HL-60/S4 treated with retinoic acid at 250 ng/mL for 4 days and 3 days (cell line): ENCODE results near the gene CCER1.
"Not testable (repeated sequence)": the region's sequence is repeated elsewhere in the genome, so short reads cannot be mapped to it uniquely, and the experiment has no call there.

Experiments used
- in situ Hi-C: fragments of 300-500 bp; cut with MboI; formaldehyde crosslinking; loops from 2 replicates; pipeline ENCODE4 v1.7.0; 2022; ENCODE audit warnings: low sequenced_read_pairs

Gene CCER1, protein sequence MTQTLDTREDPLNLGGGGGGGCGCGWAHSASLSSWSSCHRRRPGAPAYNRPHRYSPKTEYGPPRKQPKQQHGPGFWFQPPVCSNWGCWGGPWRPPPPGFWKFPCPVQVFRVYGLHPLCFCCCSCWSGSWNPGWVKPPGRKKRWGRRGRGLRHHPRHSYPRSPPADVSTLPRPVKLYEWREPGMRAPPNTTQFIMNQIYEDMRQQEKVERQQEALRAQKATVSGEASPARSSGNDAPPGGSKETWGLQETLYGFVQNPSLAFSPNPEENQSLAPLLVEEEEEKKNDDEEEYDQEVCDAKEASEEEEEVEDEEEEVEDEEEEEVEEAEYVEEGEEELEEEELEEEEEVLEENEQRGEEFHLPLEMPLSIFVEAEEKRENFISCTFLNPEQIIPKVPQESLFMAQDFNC

GRCh38 chr12:90954921-90955320 lies at the start of gene CCER1:
CCER1 (minus strand) TSS chr12:90955176; CDS start chr12:90954742, 434 bp downstream.
- in situ Hi-C loops: no loop called here

GRCh38 chr12:91003737-91004136 lies 48.8 kb upstream of the CCER1 start:
- in situ Hi-C loops: no loop called here

GRCh38 chr12:91001306-91001705 lies 46.3 kb upstream of the CCER1 start:
- in situ Hi-C loops: no loop called here

GRCh38 chr12:90999966-91000365 lies 45.0 kb upstream of the CCER1 start:
- in situ Hi-C loops: no loop called here

GRCh38 chr12:90999527-90999926 lies 44.6 kb upstream of the CCER1 start:
- in situ Hi-C loops: no loop called here

- in situ Hi-C loops: no loop called here
Observed at GRCh38 chr12:90995010-90995409, 40.0 kb upstream of the CCER1 start.

DNA sequence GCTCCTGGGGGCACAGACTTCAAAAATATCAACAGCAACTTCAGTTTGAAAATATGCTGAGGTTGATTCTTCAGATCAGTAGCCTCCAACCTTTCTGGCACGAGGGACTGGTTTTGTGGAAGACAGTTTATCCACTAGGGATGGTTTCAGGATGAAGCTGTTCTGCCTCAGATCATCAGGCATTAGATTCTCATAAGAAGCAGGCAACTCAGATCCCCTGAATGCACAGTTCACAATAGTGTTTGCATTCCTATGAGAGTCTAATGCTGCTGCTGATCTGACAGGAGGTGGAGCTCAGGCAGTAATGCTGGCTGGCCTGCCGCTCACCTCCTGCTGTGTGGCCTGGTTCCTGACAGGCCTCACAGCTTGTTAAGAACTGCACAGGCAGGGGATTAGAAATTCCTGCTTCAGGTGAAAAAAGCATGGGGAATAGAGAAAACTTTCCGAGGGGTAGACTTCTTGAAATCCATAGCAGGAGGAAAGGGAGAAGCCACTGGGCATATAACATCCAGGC lies 37.0 kb upstream of the CCER1 start:
- in situ Hi-C loops: no loop called here

DNA sequence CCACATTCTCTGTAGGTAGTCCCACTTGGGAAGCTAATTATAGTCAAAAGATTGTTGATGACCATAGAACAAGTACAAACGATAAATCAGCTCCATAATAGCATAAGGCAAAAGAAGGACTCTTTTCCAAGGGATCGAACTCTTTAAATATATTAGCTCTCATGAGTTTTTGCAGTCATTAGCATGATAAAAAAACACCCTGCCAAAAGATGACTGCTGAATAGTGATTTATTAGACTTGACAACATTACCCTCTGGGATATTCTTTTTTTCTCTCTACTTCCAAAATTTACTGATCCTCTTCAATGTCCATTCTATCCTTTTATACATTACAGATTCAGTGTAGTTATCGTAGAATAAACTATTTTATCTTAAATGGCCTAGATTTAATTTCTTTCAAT lies 35.6 kb upstream of the CCER1 start:
- in situ Hi-C loops: no loop called here

DNA sequence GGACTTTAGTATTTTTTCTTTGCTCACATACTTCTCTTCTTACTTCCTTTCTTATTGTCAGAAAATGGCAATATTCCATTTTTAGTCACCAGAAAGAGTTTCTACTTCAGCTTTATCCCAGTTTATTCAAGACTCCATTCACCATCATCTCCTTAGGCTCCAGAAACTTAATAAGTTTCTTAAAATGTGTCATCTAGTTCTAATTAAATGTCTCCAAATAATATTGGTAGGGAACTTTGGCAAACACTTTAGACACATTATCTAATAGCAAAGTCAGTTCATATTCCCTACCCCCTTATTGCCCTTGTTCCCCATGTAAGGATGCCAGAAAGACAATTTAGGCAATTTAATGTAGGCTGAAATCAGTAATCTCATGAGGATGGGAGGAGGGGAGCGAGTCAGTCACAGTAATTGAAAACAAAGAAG lies 34.7 kb upstream of the CCER1 start:
- in situ Hi-C loops: no loop called here

- in situ Hi-C loops: no loop called here
Observed at GRCh38 chr12:90987520-90987919, 32.5 kb upstream of the CCER1 start.

GRCh38 chr12:90987101-90987500 lies 32.1 kb upstream of the CCER1 start:
- in situ Hi-C loops: no loop called here

- in situ Hi-C loops: not testable (repeated sequence)
Observed at GRCh38 chr12:90985331-90985730, 30.4 kb upstream of the CCER1 start.

DNA sequence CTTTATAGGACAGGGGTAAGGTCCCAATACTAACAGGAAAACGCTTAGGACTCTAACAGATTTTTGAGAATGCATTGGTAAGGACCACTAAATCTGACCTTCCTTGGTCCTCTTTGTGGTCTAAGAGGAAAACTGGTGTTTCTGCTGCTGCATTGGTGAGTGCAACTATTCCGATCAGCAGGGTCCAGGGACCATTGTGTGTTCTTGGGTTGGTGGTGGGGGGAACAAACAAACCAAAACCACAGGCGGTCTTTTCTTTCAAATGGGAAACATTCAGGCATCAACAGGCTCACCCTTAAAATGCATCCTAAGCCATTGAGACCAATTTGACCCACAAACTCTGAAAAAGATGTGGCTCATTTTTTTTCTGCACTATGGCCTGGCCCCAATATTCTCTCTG lies 29.1 kb upstream of the CCER1 start:
- in situ Hi-C loops: no loop called here

- in situ Hi-C loops: no loop called here
Observed at GRCh38 chr12:90982170-90982569, 27.2 kb upstream of the CCER1 start.

- in situ Hi-C loops: no loop called here
Observed at GRCh38 chr12:90979951-90980350, 25.0 kb upstream of the CCER1 start.

DNA sequence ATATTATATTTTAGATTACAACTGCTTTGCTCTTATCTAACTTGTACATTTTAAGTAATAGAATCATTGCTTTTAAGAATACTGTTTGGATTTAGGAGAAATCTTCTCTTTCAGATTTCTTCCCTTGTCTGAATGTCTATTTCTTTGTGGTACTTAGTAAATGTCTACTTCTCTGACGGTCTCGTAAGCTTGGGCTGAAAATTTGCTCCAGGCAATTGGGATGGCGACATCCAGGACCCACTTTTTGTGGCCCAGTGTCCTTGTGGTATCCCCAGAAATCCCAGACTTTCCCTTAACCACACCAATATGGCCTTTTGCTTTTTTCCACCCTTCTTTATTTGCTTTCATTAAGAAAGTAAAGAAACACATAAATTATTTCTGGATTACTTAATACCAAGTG lies 24.0 kb upstream of the CCER1 start:
- in situ Hi-C loops: no loop called here

- in situ Hi-C loops: no loop called here
Observed at GRCh38 chr12:90978117-90978770, 23.3 kb upstream of the CCER1 start.

GRCh38 chr12:90977224-90977623 lies 22.2 kb upstream of the CCER1 start:
- in situ Hi-C loops: no loop called here

DNA sequence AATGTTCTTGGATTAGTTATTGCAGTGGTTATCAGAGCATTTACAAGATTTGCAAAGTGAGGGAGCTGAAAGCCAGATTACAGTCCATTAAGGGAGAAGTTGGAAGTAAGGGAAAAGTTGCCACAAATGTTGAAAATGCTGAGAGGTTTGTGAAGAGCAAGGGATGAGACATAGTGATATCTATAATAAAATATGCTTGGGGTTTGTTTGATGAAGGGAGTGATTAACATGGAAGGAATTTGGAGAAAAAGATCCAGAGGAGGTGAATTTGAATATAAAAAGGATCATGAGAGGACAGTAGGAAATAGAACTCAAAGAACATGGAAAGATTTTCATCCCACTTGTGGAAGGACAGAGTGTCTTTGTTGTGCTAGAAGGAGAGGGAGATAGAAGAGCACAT lies 19.3 kb upstream of the CCER1 start:
- in situ Hi-C loops: no loop called here

DNA sequence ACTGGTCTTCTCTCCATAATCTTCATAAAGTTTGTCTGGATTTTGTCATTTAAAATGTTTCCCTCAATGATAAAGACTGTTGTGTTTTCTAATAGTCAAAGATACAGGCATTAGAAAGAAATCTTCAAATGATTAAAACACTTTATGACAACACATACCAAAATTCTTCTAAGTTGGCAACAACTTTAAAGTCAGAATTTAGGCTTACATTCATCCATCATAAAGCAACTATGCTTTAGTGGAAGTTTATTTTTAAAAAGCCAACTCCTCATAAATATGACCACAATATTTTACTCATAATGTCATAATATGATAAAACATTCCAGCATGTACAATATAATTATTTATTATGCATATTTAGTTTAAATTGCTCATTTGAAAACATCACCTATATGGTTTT lies 17.2 kb upstream of the CCER1 start:
- in situ Hi-C loops: no loop called here

DNA sequence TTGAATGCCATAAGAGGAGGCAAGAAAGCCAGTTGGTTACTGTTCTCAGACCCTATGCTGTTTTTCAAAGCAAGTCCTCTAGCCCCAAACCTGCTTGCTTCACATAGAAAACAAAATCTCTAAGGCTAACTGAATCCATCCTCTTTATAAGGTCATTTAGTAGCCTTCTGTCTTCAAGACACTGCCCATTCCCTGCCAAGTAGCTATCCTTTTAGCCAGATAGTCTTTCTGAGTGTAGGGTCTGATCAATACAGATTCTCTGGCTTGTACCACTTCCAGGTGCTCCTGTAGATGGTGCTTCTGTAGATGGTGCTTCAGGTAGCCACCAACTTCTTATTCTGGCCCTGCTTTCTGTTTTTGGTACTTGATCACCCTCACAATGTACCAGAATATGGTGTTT lies 15.9 kb upstream of the CCER1 start:
- in situ Hi-C loops: no loop called here

DNA sequence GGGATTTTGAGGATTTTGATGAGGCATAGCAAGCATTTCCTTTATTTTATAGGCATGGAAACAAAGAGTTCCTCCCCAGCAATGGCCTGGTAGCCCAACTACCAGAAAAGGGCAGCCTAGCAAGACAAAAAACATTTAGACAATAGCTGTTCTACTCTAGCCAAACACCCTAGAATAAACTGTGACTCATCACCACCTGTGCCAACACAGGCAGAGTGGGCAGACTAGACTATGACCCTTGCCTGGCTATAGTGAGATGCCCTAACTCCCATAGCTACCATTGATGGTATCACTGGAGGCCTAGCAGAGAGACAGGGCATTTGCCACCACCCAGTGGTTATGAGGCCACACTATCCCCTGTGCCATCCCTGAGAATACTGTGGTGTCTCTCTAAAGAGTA lies 15.5 kb upstream of the CCER1 start:
- in situ Hi-C loops: no loop called here
